GM12874 (cell line): Measurements from ENCODE around the gene TMEM95.

ENCODE experiments used
- TF ChIP-seq, protein P1 (sequence below): IDR thresholded peaks from 2 replicates; pipeline ENCODE4 v1.5.1; 2011; ENCODE audit warnings: low read depth, mild to moderate bottlenecking, control low read depth, low read length, moderate library complexity; ENCODE audit not compliant: insufficient read depth

Gene TMEM95

DNA sequence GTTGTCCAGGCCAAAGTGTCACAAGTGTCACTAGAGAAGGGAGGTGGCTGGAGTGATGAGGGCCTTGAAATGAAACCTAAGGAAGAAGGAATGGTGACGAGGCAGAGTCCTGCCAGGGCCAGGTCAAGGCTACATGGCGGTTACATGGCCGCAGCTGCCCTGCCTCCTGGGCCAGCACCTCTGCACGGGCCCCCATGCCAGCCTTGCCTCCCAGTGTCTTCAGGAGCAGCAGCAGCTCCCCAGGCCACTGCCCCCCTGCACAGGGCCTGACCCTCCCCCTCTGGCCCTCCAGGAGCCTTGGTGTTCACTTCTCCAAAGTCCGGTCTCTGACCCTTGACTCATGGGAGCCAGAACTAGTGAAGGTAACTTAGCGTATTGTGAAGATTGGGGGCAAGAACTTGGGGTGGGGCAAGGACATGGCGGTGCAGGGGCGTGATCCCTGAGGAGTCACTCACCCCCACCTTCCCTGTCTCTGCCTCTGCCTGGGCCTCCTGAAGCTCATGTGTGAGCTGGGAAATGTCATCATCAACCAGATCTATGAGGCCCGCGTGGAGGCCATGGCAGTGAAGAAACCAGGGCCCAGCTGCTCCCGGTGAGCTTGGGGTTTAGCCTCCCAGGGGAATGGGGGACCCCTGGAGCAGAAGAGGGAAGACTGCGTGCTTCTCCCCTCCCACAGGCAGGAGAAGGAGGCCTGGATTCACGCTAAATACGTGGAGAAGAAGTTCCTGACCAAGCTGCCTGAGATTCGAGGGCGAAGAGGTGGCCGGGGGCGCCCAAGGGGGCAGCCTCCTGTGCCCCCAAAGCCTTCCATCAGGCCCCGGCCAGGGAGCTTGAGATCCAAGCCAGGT is 7.1 kb upstream of the TMEM95 start:
- TF ChIP-seq, protein P1, sequence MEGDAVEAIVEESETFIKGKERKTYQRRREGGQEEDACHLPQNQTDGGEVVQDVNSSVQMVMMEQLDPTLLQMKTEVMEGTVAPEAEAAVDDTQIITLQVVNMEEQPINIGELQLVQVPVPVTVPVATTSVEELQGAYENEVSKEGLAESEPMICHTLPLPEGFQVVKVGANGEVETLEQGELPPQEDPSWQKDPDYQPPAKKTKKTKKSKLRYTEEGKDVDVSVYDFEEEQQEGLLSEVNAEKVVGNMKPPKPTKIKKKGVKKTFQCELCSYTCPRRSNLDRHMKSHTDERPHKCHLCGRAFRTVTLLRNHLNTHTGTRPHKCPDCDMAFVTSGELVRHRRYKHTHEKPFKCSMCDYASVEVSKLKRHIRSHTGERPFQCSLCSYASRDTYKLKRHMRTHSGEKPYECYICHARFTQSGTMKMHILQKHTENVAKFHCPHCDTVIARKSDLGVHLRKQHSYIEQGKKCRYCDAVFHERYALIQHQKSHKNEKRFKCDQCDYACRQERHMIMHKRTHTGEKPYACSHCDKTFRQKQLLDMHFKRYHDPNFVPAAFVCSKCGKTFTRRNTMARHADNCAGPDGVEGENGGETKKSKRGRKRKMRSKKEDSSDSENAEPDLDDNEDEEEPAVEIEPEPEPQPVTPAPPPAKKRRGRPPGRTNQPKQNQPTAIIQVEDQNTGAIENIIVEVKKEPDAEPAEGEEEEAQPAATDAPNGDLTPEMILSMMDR, result no peak

DNA sequence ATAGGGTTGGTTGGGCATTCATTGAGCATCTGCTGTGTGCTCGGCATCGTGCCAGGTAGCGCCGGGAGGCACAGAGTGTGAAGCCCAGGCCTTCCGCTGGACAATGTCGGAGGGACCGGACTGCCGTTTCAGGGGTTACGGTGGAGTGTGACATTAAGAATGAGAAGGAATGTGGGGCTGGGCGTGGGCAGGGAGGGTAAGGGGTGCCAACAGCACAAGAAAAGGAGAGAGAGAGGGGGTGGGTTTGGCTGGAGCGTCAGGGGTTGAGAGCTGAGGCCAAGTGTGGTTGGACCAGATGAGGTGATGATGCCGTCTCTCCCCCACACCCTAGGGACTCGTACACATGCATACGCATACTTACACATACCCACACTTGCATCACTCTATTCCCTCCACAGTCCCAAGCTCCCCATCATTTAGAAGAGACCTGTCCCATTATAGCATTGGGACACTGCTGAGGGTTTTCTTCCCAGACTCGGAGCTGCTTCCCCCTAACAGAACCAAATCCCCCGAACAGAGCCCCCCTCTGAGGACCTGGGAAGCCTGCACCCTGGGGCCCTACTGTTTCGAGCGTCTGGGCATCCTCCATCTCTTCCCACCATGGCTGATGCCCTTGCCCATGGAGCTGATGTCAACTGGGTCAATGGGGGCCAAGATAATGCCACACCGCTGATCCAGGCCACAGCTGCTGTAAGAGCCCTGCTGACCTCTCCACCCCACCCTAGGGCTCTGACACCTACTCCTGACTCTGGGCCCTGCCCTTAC is 6.3 kb upstream of the TMEM95 start:
- TF ChIP-seq, protein P1, result no peak

DNA sequence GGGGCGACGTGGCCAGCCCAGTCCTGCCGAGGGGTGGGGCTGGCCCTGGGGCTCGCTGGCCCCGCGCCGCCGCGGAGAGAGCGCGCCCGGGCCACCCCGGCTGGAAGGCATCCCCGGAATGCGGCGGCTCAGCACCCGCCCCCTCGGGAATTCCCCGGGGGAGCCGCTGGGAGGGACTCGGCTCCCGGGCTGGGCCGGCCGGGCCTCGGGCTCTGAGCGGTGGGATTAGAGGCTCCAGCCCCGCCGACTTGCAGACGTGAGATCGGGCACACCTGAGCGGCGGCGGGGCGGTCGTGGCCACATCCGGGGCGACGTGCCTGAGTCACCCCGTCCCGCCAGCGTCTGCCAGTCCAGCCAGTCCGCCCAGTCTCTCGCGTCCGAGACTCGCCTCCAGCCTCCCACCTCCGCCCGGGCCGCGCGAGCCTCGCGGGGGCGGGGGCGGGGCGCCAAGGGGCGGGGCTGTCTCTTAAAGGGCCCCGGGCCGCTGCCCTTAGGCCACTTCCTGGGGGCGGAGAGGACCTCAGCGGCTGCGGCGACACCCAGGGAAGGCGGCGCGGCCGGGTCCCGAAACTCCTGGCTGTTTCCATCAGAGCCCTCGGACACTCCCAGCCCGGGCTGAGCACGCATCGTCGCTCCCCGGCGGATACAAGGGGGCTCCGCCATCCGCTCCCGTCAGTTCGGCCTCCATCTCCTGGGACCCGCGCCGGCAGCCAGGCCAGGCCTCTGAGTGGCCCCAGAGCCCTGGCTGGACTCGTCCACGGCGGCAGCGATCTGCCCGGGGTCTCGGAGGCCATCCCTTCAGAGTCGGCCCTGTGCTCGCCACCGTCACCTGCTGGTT is 3.1 kb upstream of the TMEM95 start, which contains the start of gene KCTD11:
KCTD11 (plus strand) TSS at position 498 of the 838 bp plus-strand sequence.
- TF ChIP-seq, protein P1, result no peak

DNA sequence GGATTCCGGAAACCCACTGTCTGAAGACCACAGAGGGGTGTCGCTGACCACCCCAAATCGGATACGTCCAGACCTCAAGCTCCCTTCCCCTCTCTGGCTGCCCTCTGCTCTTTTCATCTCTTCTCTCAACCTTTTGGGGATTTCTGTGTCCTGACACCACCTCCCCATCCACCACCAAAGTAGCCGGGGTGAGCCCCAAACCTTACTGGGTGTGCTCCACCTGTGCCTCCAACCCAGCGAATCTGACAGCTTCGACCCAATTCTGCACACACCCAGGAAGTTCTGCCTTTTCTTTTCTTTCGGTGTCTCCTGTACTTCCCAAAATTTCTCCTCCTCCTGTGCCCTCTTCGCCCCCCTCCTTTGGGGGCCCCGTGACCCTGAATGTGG is 2.5 kb upstream of the TMEM95 start:
- TF ChIP-seq, protein P1, result peak; percentile 50; the same call in 1 of the 2 replicates

DNA sequence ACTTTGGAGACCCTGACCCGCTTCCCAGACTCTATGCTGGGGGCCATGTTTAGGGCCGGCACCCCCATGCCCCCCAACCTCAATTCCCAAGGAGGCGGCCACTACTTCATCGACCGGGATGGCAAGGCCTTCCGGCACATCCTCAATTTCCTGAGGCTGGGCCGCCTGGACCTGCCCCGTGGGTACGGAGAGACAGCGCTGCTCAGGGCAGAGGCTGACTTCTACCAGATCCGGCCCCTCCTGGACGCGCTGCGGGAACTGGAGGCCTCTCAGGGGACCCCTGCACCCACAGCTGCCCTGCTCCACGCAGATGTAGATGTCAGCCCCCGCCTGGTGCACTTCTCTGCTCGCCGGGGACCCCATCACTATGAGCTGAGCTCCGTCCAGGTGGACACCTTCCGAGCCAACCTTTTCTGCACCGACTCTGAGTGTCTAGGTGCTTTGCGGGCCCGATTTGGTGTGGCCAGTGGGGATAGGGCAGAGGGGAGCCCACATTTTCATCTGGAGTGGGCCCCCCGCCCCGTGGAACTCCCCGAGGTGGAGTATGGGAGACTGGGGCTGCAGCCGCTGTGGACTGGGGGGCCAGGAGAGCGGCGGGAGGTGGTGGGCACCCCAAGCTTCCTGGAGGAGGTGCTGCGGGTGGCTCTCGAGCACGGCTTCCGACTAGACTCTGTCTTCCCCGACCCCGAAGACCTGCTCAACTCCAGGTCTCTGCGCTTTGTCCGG is 1.9 kb upstream of the TMEM95 start:
- TF ChIP-seq, protein P1, result no peak

DNA sequence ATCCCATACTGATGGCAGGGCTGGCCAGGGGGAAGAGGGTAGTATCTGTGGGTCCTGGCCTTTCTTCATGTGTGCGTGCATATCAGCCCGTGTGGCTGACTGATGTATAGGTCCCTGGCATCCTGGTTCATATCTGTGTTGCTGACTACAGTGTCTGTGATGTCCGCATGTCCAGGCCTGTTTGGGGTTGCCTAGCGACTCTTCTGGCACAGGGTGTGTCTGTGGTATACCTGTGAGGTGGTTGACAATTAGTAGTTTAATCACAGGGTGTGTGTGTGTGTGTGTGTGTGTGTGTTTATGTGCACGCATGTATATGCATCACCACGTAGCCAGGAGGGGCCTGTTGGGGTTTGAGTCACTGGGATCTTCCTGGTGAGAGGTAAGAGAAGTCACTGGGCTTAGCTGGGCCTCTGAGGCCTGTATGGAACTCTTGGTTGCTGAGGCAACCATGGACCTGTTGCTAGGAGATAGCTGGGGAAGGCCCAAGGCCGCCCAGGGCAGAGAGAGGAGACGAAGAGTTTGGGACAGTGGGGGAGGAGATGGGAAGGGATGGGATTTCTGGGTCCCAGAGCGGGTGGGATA is 603 bp upstream of the TMEM95 start:
- TF ChIP-seq, protein P1, result no peak
